Activated CD4-positive, alpha-beta T cell treated with anti-CD3 and anti-CD28 coated beads, Interleukin-2, Interleukin-4, amounts not matched to agents 100 ng/mL and 50 ng/mL, durations not matched to agents 16 hours and 8 hours (primary cell): ENCODE measurements around the gene DOP1A.
A peak's percentile ranks its signal among the peaks of the same experiment; 100 is the strongest.

Experiments
- DNase-seq: peaks from one replicate; pipeline ENCODE4 v3.0.0-alpha.2; 2020; ENCODE audit warnings: low spot score

Gene DOP1A, protein sequence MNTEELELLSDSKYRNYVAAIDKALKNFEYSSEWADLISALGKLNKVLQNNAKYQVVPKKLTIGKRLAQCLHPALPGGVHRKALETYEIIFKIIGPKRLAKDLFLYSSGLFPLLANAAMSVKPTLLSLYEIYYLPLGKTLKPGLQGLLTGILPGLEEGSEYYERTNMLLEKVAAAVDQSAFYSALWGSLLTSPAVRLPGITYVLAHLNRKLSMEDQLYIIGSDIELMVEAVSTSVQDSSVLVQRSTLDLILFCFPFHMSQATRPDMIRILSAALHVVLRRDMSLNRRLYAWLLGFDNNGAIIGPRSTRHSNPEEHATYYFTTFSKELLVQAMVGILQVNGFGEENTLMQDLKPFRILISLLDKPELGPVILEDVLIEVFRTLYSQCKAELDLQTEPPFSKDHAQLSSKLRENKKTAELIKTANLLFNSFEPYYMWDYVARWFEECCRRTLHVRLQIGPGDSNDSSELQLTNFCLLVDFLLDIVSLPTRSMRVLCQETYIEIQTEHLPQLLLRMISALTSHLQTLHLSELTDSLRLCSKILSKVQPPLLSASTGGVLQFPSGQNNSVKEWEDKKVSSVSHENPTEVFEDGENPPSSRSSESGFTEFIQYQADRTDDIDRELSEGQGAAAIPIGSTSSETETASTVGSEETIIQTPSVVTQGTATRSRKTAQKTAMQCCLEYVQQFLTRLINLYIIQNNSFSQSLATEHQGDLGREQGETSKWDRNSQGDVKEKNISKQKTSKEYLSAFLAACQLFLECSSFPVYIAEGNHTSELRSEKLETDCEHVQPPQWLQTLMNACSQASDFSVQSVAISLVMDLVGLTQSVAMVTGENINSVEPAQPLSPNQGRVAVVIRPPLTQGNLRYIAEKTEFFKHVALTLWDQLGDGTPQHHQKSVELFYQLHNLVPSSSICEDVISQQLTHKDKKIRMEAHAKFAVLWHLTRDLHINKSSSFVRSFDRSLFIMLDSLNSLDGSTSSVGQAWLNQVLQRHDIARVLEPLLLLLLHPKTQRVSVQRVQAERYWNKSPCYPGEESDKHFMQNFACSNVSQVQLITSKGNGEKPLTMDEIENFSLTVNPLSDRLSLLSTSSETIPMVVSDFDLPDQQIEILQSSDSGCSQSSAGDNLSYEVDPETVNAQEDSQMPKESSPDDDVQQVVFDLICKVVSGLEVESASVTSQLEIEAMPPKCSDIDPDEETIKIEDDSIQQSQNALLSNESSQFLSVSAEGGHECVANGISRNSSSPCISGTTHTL (N-terminal part only)

DNA sequence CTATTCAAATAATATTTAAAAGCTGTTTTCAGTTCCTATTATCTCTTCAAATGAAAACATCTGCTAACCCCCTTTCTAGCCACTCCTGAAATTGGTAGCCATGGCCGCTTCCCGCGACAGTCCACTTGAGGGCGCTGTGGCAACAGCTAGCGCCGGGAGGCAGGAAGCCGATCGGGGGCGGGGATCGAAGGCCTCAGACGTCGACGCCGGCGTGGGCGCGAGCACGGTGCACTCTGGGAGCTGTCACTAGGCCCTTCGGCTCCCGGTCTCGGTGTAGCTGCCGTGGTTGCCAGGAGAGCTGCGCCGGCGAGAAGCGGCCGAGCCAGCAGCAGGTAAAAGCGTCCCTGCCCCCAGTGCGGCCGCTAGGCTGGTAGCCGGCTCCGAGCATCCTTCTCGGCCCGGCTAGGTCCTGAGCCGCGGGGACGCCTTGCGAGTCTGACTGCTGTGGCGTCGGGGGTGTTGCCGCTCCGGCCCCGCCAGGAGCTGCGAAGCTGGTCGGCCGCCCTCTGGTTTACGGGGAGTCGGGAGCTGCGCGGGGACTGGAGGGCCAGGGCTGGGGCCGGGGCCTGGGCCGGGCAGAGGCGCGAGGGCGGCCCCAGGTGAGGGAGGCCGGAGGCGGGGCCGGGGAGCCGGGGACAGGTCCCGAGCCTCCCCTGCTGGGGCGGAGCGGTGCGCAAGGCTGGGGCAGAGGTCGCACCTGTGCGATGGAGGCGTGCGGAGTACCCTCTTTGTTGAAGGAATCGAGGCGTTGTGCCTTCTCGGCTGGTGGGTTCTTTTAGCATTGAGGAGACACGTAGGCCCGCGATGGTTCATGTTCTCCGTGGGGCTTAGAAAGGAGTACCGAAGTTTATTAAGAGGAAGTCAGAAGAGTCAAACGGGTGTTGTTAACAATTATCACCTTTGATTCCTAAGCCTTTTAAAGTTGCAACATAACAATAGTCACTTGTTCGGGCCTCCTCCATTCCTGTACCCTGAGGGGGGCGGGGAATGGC lies at the start of gene DOP1A:
Gene DOP1A (plus strand): TSS at position 224 of the 992 bp plus-strand sequence. CDS start 29,307 bp downstream, outside the sequence.
- DNase-seq = peak; percentile 96

DNA sequence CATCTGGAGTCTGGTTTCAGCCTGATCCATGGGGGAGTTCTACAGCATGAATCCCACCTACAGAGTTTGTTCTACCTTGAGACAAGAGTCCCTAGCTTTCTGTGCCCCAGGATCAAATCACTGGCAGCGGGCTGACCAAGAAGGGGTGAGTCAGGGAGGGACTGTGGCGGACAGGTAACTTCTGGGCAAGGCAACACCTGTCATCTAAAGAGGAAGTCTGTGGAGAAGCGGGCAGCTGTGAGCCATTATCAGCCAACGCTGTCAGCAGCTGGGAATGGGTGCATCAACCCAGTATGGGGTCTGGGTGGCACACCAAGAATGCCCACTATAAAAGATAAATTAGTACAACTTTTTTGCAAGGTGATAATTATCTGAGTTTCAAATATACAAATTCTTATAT lies 47.7 kb upstream of the DOP1A start:
- no peak for DNase-seq

DNA sequence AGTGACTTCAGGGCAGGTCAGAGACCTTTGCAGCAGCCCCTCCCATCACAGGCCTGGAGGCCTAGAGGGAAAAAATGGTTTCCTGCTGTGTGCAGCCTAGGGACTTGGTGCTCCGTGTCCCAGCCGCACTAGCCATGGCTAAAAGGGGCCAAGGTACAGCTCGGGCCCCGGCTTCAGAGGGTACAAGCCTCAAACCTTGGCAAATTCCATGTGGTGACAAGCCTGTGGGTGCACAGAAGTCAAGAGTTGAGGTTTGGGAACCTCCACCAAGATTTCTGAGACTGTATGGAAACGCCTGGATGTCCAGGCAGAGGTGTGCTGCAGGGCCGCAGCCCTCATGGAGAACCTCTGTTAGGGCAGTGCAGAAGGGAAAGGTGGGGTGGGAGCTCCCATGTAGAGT lies 35.8 kb upstream of the DOP1A start:
- no peak for DNase-seq

DNA sequence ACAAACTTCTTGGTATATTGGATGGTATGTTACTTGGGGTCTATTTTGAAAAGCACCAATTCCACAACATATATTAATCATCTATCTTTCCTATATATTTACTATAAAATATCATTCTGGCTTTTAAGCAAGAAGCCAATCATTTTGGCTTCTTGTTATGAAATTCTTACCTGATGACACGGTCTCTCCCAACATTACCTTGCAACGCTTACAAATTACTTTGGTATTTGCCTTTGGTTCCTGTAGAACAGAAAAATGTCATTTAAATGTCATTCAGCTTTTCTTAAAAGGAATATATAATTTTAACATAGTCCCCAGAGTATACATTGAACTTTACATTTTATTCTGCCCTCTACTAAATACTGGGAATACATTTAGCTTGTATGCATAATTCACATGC lies 29.2 kb upstream of the DOP1A start:
- DNase-seq = no peak

DNA sequence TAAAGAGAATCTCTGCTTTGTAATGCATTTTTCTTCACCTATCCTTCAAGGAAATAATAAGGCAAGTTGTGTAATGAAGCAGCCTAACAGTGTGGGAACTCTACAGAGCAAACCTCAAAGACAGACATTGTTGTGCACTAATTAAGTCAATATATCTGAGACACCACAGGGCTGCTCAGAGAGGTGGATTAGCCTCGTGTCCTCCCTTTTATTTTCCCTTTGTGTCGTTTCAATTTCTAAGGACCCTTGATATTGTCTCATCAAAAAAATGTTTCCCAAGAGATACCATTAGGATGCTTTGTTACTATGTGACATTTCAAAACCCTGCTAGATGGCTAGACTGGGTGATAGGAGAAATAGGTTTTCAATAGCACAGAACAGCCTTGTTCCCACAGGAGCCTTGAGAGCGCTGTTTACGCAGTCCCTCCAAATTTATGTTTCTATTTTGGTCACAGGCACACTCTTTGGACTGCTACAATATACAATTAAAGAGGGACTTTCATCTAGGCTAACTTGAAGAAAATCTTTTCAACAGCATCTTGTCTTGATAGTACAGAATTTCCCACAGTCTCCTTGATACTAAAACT lies 24.9 kb upstream of the DOP1A start:
- DNase-seq = no peak

DNA sequence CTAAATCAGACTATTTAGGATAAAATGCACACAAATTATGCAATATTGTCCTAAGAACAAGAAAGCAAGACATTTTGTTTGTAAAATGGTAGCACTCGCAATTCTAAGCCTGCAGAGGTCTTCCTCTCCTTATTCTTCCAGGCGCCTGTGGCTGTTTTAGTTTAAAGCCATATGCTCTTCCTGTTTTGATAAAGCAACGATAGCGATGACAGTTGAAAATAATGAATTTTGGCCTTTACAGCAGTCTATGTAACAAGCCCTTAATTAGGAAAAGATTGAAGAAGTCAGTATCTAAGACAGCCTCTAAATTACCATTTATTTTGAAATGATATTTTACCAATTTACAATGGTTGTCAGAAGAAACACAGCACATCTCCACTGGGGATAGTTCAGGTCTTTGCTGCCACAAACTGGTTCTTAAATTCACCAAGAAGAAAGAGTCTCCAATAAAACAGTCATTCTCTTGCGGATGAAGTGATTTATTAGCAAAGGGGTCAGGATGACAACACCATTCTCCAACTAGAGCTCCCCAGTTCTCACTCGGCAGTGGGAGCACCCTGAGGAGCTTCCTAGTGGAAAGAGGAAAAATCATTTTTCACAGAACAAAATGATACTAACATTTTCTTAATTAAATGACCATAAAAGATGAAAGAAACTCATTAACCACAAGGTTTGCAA lies 23.2 kb upstream of the DOP1A start:
- DNase-seq = no peak

DNA sequence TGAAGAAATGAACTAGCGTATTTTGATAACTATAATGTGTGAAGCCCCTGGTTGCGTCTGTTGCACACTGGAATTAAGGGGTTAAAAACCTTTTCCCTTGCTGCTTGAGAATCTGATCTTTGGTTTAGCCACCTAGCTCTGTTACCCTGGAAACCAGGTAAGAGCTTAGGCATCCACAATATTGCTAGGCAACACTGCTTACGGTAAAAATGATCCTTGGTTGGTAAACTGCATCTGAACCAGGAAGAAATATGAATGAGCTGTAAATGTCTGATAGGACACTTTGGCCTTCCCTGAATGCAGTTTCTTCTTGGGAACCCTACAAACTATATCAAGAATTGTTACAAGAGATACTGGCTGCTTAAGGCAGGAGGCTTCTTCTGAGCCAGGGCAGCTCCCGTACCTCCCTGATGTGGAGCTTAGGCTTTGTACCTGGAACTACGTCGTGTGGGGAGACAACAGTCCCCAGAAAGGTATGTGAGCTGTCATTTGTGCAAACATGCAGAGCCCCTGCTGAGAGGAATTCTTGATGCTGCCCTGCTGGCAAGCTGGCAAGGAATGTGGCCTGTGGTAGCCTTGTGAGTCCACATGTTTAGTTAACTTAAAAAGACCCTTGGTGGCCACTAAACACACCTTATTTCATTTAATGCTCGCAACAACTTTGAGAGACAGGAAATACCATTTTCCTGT lies 20.3 kb upstream of the DOP1A start:
- no peak for DNase-seq

DNA sequence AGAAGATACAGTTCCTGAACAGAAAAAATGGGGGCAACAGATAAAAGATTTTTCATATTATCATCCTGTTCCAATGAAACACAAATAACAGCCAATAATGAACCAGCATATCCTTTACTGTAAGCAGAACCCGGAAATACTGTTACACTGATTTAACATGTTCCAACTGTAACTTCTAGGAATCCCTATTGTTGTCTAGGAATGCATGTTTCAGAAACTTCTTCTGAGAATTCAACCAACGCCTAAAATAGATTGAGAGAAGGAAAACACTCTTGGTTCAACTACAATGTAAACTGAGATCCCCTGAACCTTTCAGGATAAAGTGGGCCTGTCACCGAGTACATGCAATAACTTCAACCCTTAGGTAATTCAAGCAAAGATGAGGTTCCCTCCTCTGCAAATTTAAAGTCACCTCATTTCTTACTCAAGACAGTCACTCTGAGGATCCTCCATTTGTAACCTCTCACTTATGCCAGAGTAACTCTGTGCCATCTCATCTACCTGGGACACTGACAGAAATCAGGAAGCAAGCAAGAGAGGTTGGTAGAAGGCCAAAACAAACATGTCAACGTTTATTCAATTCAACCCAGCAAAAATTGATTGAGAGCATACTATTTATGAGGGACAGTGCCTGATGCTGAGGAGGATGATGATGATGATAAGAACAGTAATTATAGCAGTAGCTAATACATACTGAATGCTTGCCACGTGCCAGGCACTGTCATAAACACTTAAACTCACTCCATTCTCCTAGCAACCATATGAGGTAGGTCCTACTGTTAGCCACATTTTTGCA lies 15.9 kb upstream of the DOP1A start:
- DNase-seq = no peak

DNA sequence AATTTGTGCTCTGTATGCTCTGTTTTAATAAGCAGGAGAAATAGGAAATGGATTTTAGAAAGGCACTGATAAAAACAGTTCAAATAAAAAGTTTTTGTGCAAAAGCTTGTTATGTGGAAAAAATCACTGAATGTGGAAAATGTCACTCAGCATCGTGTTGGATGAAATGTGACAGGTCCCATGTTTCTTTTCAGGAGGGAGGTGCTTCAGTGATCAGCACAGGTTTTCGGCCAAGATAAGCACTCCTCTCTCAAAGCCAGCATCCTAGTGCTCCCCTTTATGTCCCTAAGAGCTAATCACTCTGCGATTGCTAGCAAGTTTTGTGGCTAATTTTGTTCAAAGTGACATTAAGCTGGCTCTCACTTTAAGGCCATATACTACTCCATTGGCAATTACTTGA lies 13.8 kb upstream of the DOP1A start:
- no peak for DNase-seq

DNA sequence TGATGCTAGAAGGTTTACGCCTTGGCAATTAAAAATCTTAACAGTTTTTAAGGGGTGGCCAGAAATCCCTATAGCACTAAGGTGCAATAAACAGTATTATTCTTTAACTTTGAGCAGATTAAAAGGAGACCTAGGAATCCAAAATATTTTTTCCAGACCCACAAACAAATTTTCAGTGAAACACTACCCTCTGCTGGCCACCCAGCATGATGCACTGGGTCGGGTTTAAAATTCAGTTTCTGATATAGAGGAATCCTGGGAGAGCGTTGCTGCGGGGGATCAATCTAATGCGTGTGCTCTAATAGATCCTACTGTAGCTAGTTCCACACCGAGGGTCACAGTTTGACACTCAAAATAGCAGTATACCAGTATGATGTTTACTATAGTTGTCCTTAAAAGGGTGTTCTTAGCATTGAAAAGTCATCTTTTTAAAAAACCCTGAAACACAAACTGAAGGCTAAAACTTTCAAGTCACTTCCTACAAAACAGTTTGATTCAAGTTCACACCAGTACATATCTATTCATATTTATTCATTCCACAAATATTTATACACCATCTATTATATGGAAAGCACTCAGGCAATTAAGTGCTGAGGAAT lies 12.0 kb upstream of the DOP1A start:
- DNase-seq = peak; percentile 40

DNA sequence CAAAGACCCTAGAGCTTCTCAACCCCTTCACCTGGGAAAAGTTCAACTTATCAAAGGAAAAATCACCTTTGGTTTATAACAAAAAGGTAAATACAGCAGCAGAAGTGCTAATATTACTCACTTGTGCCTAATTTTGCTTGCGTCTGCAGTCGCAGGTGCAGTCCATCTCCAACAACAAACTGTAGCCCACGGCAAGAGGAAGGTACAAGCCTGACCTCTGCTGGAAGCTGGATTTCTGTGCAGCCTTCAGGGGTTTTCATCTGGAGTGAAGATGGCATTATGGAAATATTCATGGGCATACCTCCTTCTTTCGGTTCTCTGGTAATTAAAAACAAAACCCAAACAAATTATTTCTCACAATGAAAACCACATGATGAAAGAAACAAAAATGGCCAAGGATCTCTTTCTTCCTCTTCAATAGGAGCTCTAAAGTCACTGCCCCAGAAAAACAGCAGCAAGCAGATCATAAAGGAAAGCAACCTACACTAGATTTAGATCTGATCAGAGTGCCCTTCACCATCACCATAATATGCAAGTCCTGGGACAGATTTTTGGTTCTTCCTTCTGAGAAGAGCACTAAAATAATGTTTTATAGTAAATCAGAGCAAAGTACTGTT lies 9.7 kb upstream of the DOP1A start:
- no peak for DNase-seq

DNA sequence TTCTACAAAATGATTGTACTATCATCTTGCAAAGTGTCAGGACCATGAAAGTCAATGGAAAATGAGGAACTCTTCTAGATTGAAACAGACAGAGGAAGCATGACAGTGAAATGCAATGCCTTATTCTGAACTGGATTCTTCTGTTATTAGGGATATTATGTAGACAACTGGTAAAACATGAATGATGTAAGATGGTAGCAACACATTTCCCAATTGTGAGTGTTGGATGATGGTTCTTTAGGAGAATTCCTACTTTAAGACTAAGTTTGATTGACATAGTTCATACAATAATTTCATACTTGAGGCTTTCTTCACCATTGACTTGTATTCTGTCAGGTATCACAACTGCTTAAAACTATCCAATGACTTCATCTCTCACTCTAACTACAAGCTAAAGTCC lies 6.3 kb upstream of the DOP1A start:
- no peak for DNase-seq

DNA sequence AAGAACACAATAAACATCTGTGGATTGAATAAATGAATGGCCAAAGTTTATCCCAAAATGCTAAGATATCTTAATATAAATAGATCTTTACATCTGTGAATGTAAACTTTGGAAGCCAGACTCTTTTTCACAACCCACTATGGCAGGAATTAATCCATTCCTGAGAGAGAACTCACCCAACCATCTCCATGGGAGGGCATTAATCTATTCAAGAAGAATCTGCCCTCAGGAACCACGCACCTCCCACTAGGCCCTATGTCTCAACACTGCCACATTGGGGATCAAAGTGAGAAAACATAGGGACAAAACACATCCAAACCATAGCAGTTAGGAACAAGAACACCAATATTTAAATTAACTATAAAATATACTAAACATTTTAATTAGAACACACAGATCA lies 5.2 kb upstream of the DOP1A start:
- DNase-seq = no peak

DNA sequence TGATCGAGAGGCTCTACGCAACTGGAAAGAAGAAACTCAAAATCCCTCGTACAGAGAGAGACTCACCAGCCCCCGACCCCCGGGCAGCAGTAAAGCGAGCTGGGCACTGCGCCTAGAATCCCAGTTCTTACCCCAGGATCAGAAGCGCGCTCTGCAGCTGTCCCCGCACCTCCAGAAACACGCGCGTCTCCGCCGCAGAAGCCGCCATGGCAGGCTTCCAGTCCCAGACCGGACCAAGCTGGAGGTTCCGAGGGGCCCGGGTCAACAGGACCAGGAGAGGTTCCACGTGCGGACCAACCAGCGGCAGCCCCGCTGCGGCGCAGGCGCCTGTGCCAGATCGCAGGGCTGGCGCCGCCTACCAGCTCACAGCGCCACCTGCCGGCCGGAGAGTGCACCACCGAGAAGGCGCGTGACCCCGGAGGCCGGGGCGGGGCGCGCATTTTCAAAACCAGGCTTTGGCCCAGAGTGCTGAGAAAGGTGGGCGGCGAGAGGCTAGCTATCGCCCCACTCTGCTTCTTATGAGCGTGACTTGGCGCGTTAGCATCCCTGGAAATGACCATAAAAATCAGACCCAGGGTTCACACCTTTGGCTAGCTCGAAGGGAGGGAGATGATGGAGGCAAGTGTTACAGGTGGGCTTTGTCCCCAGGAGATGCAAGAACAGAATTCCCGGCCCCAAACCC lies 1.8 kb upstream of the DOP1A start, which contains the start of gene UBE3D:
Gene UBE3D (minus strand): TSS at position 331 of the 682 bp plus-strand sequence. CDS start 123 bp downstream, at position 208.
- peak; percentile 92 for DNase-seq

DNA sequence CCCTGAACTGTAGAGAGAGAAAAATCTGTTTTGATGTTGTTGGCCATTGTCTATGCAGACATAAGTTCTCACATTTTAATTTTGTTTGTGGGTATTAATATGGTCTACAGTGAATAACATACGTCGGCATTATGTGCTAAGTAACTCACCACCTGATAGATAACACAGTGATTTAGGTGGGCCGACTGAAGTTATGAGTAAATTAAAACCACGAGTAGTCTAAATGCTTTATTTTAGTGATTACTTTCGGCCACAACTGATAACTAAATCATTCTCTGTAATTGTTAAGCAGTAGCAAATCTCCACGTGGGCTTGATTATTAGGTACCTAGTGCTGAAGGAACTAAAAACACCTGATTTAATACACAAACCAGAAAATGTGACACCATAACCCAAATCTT lies 1.1 kb downstream of the DOP1A start:
- no peak for DNase-seq

DNA sequence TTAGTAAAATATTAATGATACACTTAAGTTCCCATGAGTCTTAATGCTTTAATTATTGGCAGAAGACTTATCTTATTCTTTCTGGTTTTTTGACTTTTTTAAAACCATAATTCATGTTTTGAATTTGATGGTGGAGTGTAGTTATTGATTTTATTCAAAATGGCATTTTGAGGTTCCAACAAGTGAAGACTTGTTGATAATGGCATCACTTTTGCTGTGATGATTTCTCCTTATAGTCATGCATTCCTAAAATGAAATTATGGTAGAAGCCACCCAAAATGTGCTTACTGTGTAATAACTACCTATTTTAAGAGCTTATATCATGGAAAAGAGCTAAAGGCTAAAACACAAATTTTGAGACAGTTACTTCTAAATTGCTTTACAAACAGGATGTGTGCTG lies 2.2 kb downstream of the DOP1A start:
- no peak for DNase-seq

DNA sequence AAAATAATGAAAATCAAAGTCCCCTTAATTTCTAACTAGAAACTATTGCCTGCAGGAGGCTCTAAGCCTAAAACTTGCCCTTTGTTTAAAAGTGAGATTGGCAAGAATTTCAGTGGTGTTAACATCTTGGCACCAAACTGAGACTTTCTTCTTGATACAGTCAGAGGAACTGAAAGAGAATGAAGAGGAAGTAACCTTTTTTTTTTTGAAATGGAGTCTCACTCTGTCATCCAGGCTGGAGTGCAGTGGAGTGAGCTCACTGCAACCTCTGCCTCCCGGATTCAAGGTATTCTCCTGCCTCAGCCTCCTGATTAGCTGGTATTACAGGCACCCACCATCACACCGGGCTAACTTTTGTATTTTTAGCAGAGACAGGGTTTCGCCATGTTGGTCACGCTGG lies 3.6 kb downstream of the DOP1A start:
- DNase-seq = no peak
